Lower leg skin (tissue), 4 donors: ENCODE data around the gene AURKA. TPM values are rescaled to one million over a fixed set of nuclear protein-coding genes. Genes with fewer than 3 reads are reported as not detected.
"Not testable (repeated sequence)": the region's sequence is repeated elsewhere in the genome, so short reads cannot be mapped to it uniquely, and the experiment has no call there.

Experiments
- DNase-seq, 2 donors: peaks; one replicate each; pipeline ENCODE4 v3.0.0-alpha.2; 2019; ENCODE audit warnings: low spot score in 2 of 2
- H3K4me3 ChIP-seq: fragments of 200-600 bp; sonication (generic); 2 replicates; pipeline ENCODE4 v1.5.1; 2017; ENCODE audit warnings: mild to moderate bottlenecking, low read depth; ENCODE audit not compliant: poor library complexity, severe bottlenecking
- CTCF ChIP-seq, 3 donors: fragments of 450-650 bp; IDR thresholded peaks; one replicate each; pipeline ENCODE4 v1.5.1; 2016; ENCODE audit warnings: antibody characterized with exemption in 3 of 3, mild to moderate bottlenecking in 3 of 3, moderate library complexity in 2 of 3
- POLR2A ChIP-seq, 2 donors: fragments of 450-650 bp; IDR thresholded peaks; one replicate each; pipeline ENCODE4 v1.6.1; 2016 to 2017; ENCODE audit warnings: antibody characterized with exemption in 2 of 2, mild to moderate bottlenecking in 1 of 2, moderate library complexity in 1 of 2
- WGBS, 2 donors: methylation state at CpG; one replicate each; pipeline ENCODE4 v1.1.5; 2018; 5-methylcytosine and 5-hydroxymethylcytosine counted together
- intact Hi-C: fragments of 100-400 bp; cut with DNase I; formaldehyde crosslinking; loops from one replicate; pipeline ENCODE4 v1.15.0; 2023; ENCODE audit warnings: low total_unique reads
- total RNA-seq, 4 donors: library from RNA; depleted of rRNA; stranded (reverse); fragments of >200 nt; gene quantifications; one replicate each; pipeline ENCODE4 v1.1.0, GENCODE V29; 2016

The AURKA gene
- total RNA-seq, 4 donors from 2014 or later = 3.9 to 8.7 (median 5.9) TPM

GRCh38 chr20:56392881-56393482 is 967 bp upstream of the AURKA start:
- no peak for DNase-seq
- intact Hi-C loops = no loop called here
- 0% methylated on average over 18 of the region's 18 CpGs for WGBS, 2 donors
- peak overlapping the region; percentile 74 for H3K4me3 ChIP-seq
- TF ChIP-seq POLR2A (IDR thresholded peaks at IDR 0.05) = no peak
- no peak for TF ChIP-seq CTCF (IDR thresholded peaks at IDR 0.05)

- intact Hi-C loops = no loop called here
- no peak for DNase-seq
- no peak for TF ChIP-seq POLR2A (IDR thresholded peaks at IDR 0.05)
- TF ChIP-seq CTCF (IDR thresholded peaks at IDR 0.05) = no peak
- 1% methylated on average over 29 of the region's 29 CpGs for WGBS, 2 donors
- peak overlapping the region; percentile 74 for H3K4me3 ChIP-seq
Measured at GRCh38 chr20:56391596-56392131, 351 bp downstream of the AURKA start.

- no peak for DNase-seq
- H3K4me3 ChIP-seq = no peak overlapping the region
- 28 to 31% methylated on average over 10 of the region's 10 CpGs for WGBS, 2 donors
- intact Hi-C loops = no loop called here
- TF ChIP-seq CTCF (IDR thresholded peaks at IDR 0.05) (no peak), POLR2A (IDR thresholded peaks at IDR 0.05) (no peak)
Measured at GRCh38 chr20:56391037-56391436, 978 bp downstream of the AURKA start.

- H3K4me3 ChIP-seq, DNase-seq, intact Hi-C loops: not testable (repeated sequence)
- 95 to 96% methylated on average over 9 of the region's 9 CpGs for WGBS, 2 donors
Measured at GRCh38 chr20:56390396-56390795, 1.6 kb downstream of the AURKA start.

GRCh38 chr20:56389807-56390206 is 2.2 kb downstream of the AURKA start:
- intact Hi-C loops = no loop called here

GRCh38 chr20:56388882-56389281 is 3.1 kb downstream of the AURKA start:
- WGBS, 2 donors = 80 to 94% methylated on average over 4 of the region's 4 CpGs
- DNase-seq = no peak
- intact Hi-C loops = no loop called here
- TF ChIP-seq CTCF (IDR thresholded peaks at IDR 0.05) (no peak), POLR2A (IDR thresholded peaks at IDR 0.05) (no peak)
- H3K4me3 ChIP-seq = no peak overlapping the region

More at GRCh38 chr20:56389807-56390206, 2.2 kb downstream of the AURKA start:
- H3K4me3 ChIP-seq = no peak overlapping the region
- WGBS, 2 donors = 93 to 98% methylated on average over 4 of the region's 4 CpGs
- no peak for TF ChIP-seq CTCF (IDR thresholded peaks at IDR 0.05)
- TF ChIP-seq POLR2A (IDR thresholded peaks at IDR 0.05) = no peak
- DNase-seq = no peak
